CD4-positive, alpha-beta T cell (primary cell): Measurements from ENCODE around the gene TBC1D23. TPM values are rescaled to one million over a fixed set of nuclear protein-coding genes. Genes with fewer than 3 reads are reported as not detected.
"Not testable (repeated sequence)": the region's sequence is repeated elsewhere in the genome, so short reads cannot be mapped to it uniquely, and the experiment has no call there.

ENCODE experiments used
- ATAC-seq: fragments of 200-7000 bp; cut with Tn5 transposase; one replicate; pipeline ENCODE4 v1.10.0; 2022; ENCODE audit warnings: mild to moderate bottlenecking; ENCODE audit not compliant: poor library complexity
- CTCF ChIA-PET: fragments of 350-600 bp; sonication (Branson Sonifier 250); formaldehyde crosslinking; loops from one replicate; lab custom pipeline; 2021; ENCODE audit warnings: antibody characterized with exemption, inconsistent platforms; lab: Charles Lee
- POLR2A ChIA-PET: fragments of 350-600 bp; sonication (Branson Sonifier 250); formaldehyde crosslinking; loops from one replicate; lab custom pipeline; 2021; ENCODE audit warnings: antibody characterized with exemption, inconsistent platforms; lab: Charles Lee
- DNase-seq, 14 experiments: peaks; one replicate each; pipeline ENCODE4 v3.0.0-alpha.2; 2013 to 2020; ENCODE audit warnings: mixed read lengths in 2 of 14
- H3K27ac ChIP-seq, 2 donors: one replicate each; pipeline versions ENCODE4 v1.5.1 to v1.7.0; 2013; ENCODE audit warnings: low read length in 2 of 2, low read depth in 1 of 2, mild to moderate bottlenecking in 1 of 2
- H3K27me3 ChIP-seq, 2 experiments: 1 replicate in 1 of 2; 2 replicates in 1 of 2; pipeline versions ENCODE4 v1.6.1 to v1.7.0; 2013; ENCODE audit warnings: low read length in 2 of 2, control low read depth in 1 of 2, mild to moderate bottlenecking in 1 of 2, moderate library complexity in 1 of 2; ENCODE audit not compliant: insufficient read depth in 2 of 2, control insufficient read depth in 1 of 2
- H3K36me3 ChIP-seq: one replicate; pipeline ENCODE4 v1.6.1; 2013; ENCODE audit warnings: low read length, control low read depth; ENCODE audit not compliant: insufficient read depth
- H3K4me1 ChIP-seq: one replicate; pipeline ENCODE4 v1.6.1; 2013; ENCODE audit warnings: low read length, control low read depth; ENCODE audit not compliant: insufficient read depth
- H3K4me3 ChIP-seq: one replicate; pipeline ENCODE4 v1.5.1; 2013; ENCODE audit warnings: mild to moderate bottlenecking, low read length, moderate library complexity
- H3K9me3 ChIP-seq, 2 experiments: 1 replicate in 1 of 2; 2 replicates in 1 of 2; pipeline versions ENCODE4 v1.6.1 to v1.7.0; 2013; ENCODE audit warnings: low read length in 2 of 2, mild to moderate bottlenecking in 2 of 2, control low read depth in 1 of 2, moderate library complexity in 1 of 2; ENCODE audit not compliant: control insufficient read depth in 1 of 2, insufficient read depth in 1 of 2
- H3K27ac Mint-ChIP-seq: one replicate; pipeline ENCODE4 v1.8.0; 2020; ENCODE audit warnings: mixed read lengths
- H3K27me3 Mint-ChIP-seq: one replicate; pipeline ENCODE4 v1.8.0; 2021; ENCODE audit warnings: mixed read lengths
- H3K36me3 Mint-ChIP-seq: one replicate; pipeline ENCODE4 v1.8.0; 2021; ENCODE audit warnings: low read depth, mixed read lengths
- H3K4me1 Mint-ChIP-seq: one replicate; pipeline ENCODE4 v1.8.0; 2021; ENCODE audit warnings: low read depth, mixed read lengths
- H3K4me3 Mint-ChIP-seq: one replicate; pipeline ENCODE4 v1.8.0; 2020; ENCODE audit warnings: mild to moderate bottlenecking, mixed read lengths
- H3K9me3 Mint-ChIP-seq: one replicate; pipeline ENCODE4 v1.8.0; 2020; ENCODE audit warnings: mixed read lengths
- intact Hi-C, 2 experiments: fragments of 100-400 bp; cut with DNase I in 1 of 2; cut with micrococcal nuclease in 1 of 2; formaldehyde crosslinking; loops; one replicate each; pipeline versions ENCODE4 v1.15.1 to v1.9.0; 2023 to 2025; cut with DNase I, micrococcal nuclease
- total RNA-seq, 174 experiments: library from RNA in 2 of 174; stranded (reverse) in 2 of 174; gene quantifications; one replicate each; pipeline ENCODE4 v1.2.3 and lab custom pipeline; 2021 to 2026
- TF ChIP-seq, protein P1 (sequence below): fragments of 200-600 bp; IDR thresholded peaks from one replicate; pipeline ENCODE4 v1.8.0; 2022; ENCODE audit warnings: antibody characterized with exemption, mild to moderate bottlenecking

The TBC1D23 gene
- total RNA-seq, 2 experiments from 2014 or later = 31.8 to 34.8 TPM

DNA sequence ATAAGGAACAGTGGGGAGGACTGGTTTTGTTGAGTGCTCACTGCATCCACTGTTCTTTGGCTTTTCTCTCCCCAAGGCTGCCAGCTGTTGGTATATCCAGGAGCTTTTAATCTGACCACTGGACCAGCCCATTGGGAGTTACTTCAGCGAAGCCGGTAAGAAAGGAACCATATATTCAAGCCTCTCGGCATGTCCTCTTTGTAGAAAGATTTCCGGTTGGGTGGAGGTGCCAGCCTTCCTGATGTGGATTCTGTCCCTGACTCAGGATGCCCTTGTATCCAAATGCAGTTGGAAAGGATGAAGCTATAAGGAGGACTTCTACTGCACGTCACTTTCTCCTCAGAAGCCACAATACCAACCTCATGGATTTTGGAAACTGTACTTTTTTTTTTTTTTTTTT lies 87.9 kb downstream of the TBC1D23 start:
- H3K36me3 Mint-ChIP-seq = peaks cover 91% of the 10 kb centered on the region
- no peak overlapping the region for H3K4me3 Mint-ChIP-seq
- intact Hi-C loops = no loop called here
- H3K27ac ChIP-seq = no peak overlapping the region
- peaks cover 2% of the 10 kb centered on the region for H3K4me1 ChIP-seq
- no peak overlapping the region for H3K27ac Mint-ChIP-seq
- TF ChIP-seq, protein P1, sequence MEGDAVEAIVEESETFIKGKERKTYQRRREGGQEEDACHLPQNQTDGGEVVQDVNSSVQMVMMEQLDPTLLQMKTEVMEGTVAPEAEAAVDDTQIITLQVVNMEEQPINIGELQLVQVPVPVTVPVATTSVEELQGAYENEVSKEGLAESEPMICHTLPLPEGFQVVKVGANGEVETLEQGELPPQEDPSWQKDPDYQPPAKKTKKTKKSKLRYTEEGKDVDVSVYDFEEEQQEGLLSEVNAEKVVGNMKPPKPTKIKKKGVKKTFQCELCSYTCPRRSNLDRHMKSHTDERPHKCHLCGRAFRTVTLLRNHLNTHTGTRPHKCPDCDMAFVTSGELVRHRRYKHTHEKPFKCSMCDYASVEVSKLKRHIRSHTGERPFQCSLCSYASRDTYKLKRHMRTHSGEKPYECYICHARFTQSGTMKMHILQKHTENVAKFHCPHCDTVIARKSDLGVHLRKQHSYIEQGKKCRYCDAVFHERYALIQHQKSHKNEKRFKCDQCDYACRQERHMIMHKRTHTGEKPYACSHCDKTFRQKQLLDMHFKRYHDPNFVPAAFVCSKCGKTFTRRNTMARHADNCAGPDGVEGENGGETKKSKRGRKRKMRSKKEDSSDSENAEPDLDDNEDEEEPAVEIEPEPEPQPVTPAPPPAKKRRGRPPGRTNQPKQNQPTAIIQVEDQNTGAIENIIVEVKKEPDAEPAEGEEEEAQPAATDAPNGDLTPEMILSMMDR = no peak
- no peak for DNase-seq
- H3K27me3 Mint-ChIP-seq = no peaks in the 10 kb centered on the region
- no peak overlapping the region for H3K4me3 ChIP-seq
- ChIA-PET CTCF (no interaction called here), POLR2A (no interaction called here)
- H3K4me1 Mint-ChIP-seq = peaks cover 7% of the 10 kb centered on the region
- no peak for ATAC-seq
- H3K36me3 ChIP-seq = peaks cover 72% of the 10 kb centered on the region
- no peaks in the 10 kb centered on the region for H3K9me3 Mint-ChIP-seq
- no peaks in the 10 kb centered on the region for H3K27me3 ChIP-seq
- no peaks in the 10 kb centered on the region for H3K9me3 ChIP-seq

DNA sequence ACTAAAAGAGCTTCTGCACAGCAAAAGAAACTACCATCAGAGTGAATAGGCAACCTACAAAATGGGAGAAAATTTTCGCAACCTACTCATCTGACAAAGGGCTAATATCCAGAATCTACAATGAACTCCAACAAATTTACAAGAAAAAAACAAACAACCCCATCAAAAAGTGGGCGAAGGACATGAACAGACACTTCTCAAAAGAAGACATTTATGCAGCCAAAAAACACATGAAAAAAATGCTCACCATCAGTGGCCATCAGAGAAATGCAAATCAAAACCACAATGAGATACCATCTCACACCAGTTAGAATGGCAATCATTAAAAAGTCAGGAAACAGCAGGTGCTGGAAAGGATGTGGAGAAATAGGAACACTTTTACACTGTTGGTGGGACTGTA lies 91.0 kb downstream of the TBC1D23 start:
- peaks cover 91% of the 10 kb centered on the region for H3K36me3 Mint-ChIP-seq
- H3K4me1 ChIP-seq, H3K27ac Mint-ChIP-seq, CTCF ChIA-PET, H3K27ac ChIP-seq, DNase-seq, H3K27me3 Mint-ChIP-seq, H3K27me3 ChIP-seq, H3K4me3 ChIP-seq, ATAC-seq, H3K9me3 ChIP-seq, POLR2A ChIA-PET, H3K9me3 Mint-ChIP-seq, H3K4me1 Mint-ChIP-seq, H3K4me3 Mint-ChIP-seq, intact Hi-C loops: not testable (repeated sequence)
- peaks cover 65% of the 10 kb centered on the region for H3K36me3 ChIP-seq

DNA sequence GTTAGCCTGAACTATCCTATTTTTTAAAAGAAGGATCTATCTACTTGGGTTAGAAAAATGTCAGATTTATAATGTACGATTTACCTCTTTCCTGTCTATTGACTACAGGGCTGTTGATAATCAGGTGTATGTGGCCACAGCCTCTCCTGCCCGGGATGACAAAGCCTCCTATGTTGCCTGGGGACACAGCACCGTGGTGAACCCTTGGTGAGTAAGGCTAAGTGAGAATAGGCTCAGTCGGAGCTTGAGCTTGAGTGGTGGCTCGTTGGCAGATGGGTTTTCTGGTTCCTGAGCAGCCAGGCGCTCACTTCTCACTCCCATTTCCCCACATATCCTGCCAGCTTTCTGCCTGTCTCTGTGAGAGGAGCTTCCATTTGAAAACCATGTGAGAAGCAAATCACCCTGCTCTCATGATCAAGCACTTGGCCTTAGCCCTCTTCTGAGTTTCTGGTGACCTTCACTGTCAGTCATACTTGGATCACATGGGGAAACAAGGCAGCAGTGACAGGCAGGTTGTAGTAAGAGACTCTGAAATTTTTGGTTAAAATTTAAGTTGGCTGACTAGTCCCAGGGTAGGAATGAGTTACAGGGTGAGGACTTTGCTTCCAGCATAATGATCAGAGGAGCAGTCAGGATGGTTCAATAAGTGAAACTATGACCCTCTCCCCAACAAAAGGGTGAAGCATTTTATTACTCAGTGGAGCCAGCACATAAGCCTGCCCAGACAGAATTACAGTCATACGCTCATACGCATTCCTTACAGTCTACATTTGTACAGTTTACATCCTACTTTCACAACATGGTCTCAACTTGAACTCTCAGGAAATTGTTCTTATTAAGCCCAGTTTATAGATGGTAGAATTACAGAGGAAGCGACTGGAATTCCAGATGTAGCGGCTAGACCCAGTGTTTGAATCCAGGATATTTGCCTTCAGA lies 91.8 kb downstream of the TBC1D23 start:
- Histone ChIP-seq H3K27ac (no peak overlapping the region), H3K4me3 (no peak overlapping the region), H3K9me3 (no peaks in the 10 kb centered on the region), H3K36me3 (peaks cover 60% of the 10 kb centered on the region), H3K27me3 (no peaks in the 10 kb centered on the region), H3K4me1 (no peaks in the 10 kb centered on the region)
- intact Hi-C loops = no loop called here
- Mint-ChIP-seq H3K27me3 (no peaks in the 10 kb centered on the region), H3K4me3 (no peak overlapping the region), H3K4me1 (no peaks in the 10 kb centered on the region), H3K27ac (no peak overlapping the region), H3K36me3 (peaks cover 85% of the 10 kb centered on the region), H3K9me3 (no peaks in the 10 kb centered on the region)
- ATAC-seq = no peak
- TF ChIP-seq, protein P1 = no peak
- ChIA-PET POLR2A (no interaction called here), CTCF (no interaction called here)
- no peak for DNase-seq
